PFSK-1 (cell line): ENCODE measurements around the gene ANKRD18B.

ENCODE experiments used
- FOXP2 ChIP-seq: optimal IDR thresholded peaks from 2 replicates; pipeline ENCODE3; 2011; ENCODE audit warnings: borderline replicate concordance, control low read depth, inconsistent platforms; ENCODE audit not compliant: insufficient read depth; ENCODE audit errors: extremely low read length, extremely low read depth
- POLR2AphosphoS5 ChIP-seq: IDR thresholded peaks from 2 replicates; pipeline ENCODE4 v1.6.1; 2012; ENCODE audit warnings: low read depth, mild to moderate bottlenecking, control low read depth, low read length, moderate library complexity
- REST ChIP-seq, 2 experiments: IDR thresholded peaks; 2 replicates each; pipeline versions ENCODE4 v1.6.1 to v1.8.0; 2011 to 2012; ENCODE audit warnings: low read depth in 2 of 2, low read length in 2 of 2, control low read depth in 1 of 2, inconsistent platforms in 1 of 2, mild to moderate bottlenecking in 1 of 2, moderate library complexity in 1 of 2; ENCODE audit not compliant: insufficient read depth in 1 of 2
- SIN3A ChIP-seq: IDR thresholded peaks from 2 replicates; pipeline ENCODE4 v1.6.1; 2012; ENCODE audit warnings: mild to moderate bottlenecking, low read length, moderate library complexity, borderline replicate concordance; ENCODE audit not compliant: insufficient read depth
- TAF1 ChIP-seq: IDR thresholded peaks from 2 replicates; pipeline ENCODE4 v1.6.1; 2012; ENCODE audit warnings: low read length, control low read depth, borderline replicate concordance; ENCODE audit not compliant: insufficient read depth

ANKRD18B gene

GRCh38 chr9:33489066-33489465 lies 35.0 kb upstream of the ANKRD18B start:
- no peak for TF ChIP-seq REST (IDR thresholded peaks at IDR 0.05; ENCODE audit: insufficient read depth in 1 of 2, low read depth in 2 of 2, low read length in 2 of 2)
- TF ChIP-seq SIN3A = no peak
- no peak for TF ChIP-seq FOXP2
- TF ChIP-seq TAF1 = no peak
- TF ChIP-seq POLR2AphosphoS5 = no peak

- TF ChIP-seq POLR2AphosphoS5 = no peak
Measured at GRCh38 chr9:33498387-33498786, 25.7 kb upstream of the ANKRD18B start.

GRCh38 chr9:33506626-33507370 lies 17.3 kb upstream of the ANKRD18B start:
- TF ChIP-seq REST (IDR thresholded peaks at IDR 0.05; ENCODE audit: insufficient read depth in 1 of 2, low read depth in 2 of 2, low read length in 2 of 2) = no peak
- no peak for TF ChIP-seq SIN3A
- no peak for TF ChIP-seq TAF1
- TF ChIP-seq POLR2AphosphoS5 = no peak
- no peak for TF ChIP-seq FOXP2

GRCh38 chr9:33510262-33511183 lies 13.5 kb upstream of the ANKRD18B start:
- TF ChIP-seq POLR2AphosphoS5 (0 out of 2 replicates have a peak, but pooled peaks have one; percentile 22), SIN3A (no peak)

- TF ChIP-seq FOXP2 (no peak), REST (IDR thresholded peaks at IDR 0.05; ENCODE audit: insufficient read depth in 1 of 2, low read depth in 2 of 2, low read length in 2 of 2) (no peak), POLR2AphosphoS5 (no peak), SIN3A (no peak), TAF1 (no peak)
Measured at GRCh38 chr9:33517373-33517772, 6.7 kb upstream of the ANKRD18B start.
